ENCODE data around the gene HMGCS1.

Gene HMGCS1

DNA sequence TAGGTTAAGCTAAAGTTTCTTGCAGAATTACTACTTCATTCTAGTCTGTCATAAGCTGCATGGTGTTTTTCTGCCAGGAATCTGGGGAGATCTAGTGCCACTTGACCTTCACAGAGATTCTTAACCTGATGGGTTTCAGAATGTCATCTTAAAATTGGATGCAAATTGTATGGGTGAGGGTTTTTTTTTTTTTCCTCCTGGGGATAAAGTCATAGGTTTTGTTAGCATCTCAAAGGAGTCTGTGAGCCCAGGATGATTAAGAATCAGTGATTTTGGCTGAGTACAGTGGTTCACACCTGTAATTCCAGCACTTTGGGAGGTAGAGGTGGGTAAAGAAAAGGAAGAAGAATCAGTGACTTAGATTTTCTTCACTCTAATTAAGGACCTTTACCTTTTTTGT lies 69.9 kb downstream of the HMGCS1 start:
- Histone ChIP-seq H3K4me2 (ENCODE audit: insufficient read depth, low read length, poor library complexity, severe bottlenecking) (no peak overlapping the region), H3K18ac (ENCODE audit: low read length) (no peak overlapping the region), H2AK5ac (ENCODE audit: low read depth, low read length) (no peak overlapping the region), H2BK5ac (ENCODE audit: low read length) (no peak overlapping the region), H3K9ac (ENCODE audit: low read depth, low read length, poor library complexity) (no peak overlapping the region), H2BK15ac (ENCODE audit: low read length) (no peak overlapping the region), H3K4me1 (ENCODE audit: control insufficient read depth in 2 of 2, insufficient read depth in 1 of 2, low read depth in 1 of 2, low read length in 2 of 2) (peaks cover 0 to 8% of the 10 kb centered on the region in 2 donors), H3K9me3 (replicated peaks in 1 of 2; ENCODE audit: control insufficient read depth in 2 of 2, insufficient read depth in 1 of 2, low read depth in 1 of 2, low read length in 2 of 2) (no peaks in the 10 kb centered on the region), H3K36me3 (replicated peaks in 1 of 2; ENCODE audit: control insufficient read depth in 2 of 2, insufficient read depth in 2 of 2, low read length in 2 of 2) (no peaks in the 10 kb centered on the region), H2BK120ac (ENCODE audit: low read depth, low read length) (no peak overlapping the region), H4K8ac (ENCODE audit: low read depth, low read length) (no peak overlapping the region), H3K27me3 (ENCODE audit: control insufficient read depth in 3 of 3, insufficient read depth in 3 of 3, low read depth in 1 of 3, low read length in 3 of 3) (peaks cover 0 to 25% (median 0%) of the 10 kb centered on the region in 3 experiments), H2BK12ac (ENCODE audit: low read length) (no peak overlapping the region), H2AFZ (ENCODE audit: low read length) (no peak overlapping the region), H3K23ac (ENCODE audit: low read depth, low read length, poor library complexity) (no peak overlapping the region), H3K27ac (replicated peaks; ENCODE audit: low read length) (no peak overlapping the region), H3K79me1 (ENCODE audit: low read depth, low read length) (peaks cover 1% of the 10 kb centered on the region), H3K4ac (ENCODE audit: low read length) (no peak overlapping the region), H3K4me3 (ENCODE audit: low read length in 2 of 2) (no peak overlapping the region), H4K91ac (ENCODE audit: low read depth, low read length, poor library complexity) (no peak overlapping the region), H3K14ac (ENCODE audit: low read length) (no peak overlapping the region)
- DNase-seq (ENCODE audit: low spot score), result no peak

DNA sequence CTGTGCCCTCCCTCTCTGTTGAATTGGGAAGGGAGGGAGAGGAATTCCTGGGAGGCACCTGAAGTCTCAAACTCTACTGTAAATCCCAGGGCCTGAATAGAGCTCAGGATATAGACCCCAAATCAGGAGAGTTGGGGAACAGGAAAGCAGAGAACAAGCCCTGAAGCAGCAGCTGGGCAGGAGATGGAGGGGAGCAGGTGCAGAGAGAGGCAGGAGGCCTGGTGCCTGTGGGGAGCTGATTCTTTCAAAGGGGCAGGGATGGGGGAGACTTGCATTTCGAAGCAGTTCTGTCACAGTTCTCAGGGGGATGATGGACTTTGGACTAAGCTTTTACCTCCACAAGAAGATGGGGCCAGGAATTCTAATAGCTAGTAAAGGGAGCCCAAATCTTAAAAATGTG lies 71.0 kb downstream of the HMGCS1 start:
- Histone ChIP-seq H3K27me3 (ENCODE audit: control insufficient read depth in 3 of 3, insufficient read depth in 3 of 3, low read depth in 1 of 3, low read length in 3 of 3) (peaks cover 0 to 25% (median 0%) of the 10 kb centered on the region in 3 experiments), H3K4me2 (ENCODE audit: insufficient read depth, low read length, poor library complexity, severe bottlenecking) (no peak overlapping the region), H4K91ac (ENCODE audit: low read depth, low read length, poor library complexity) (no peak overlapping the region), H3K27ac (replicated peaks; ENCODE audit: low read length) (no peak overlapping the region), H3K4ac (ENCODE audit: low read length) (no peak overlapping the region), H3K4me3 (ENCODE audit: low read length in 2 of 2) (no peak overlapping the region), H3K23ac (ENCODE audit: low read depth, low read length, poor library complexity) (no peak overlapping the region), H3K79me1 (ENCODE audit: low read depth, low read length) (peaks cover 1% of the 10 kb centered on the region), H2BK12ac (ENCODE audit: low read length) (no peak overlapping the region), H3K4me1 (ENCODE audit: control insufficient read depth in 2 of 2, insufficient read depth in 1 of 2, low read depth in 1 of 2, low read length in 2 of 2) (peaks cover 0 to 8% of the 10 kb centered on the region in 2 donors), H3K14ac (ENCODE audit: low read length) (no peak overlapping the region), H2BK120ac (ENCODE audit: low read depth, low read length) (no peak overlapping the region), H2BK15ac (ENCODE audit: low read length) (no peak overlapping the region), H2AK5ac (ENCODE audit: low read depth, low read length) (no peak overlapping the region), H2BK5ac (ENCODE audit: low read length) (no peak overlapping the region), H3K36me3 (replicated peaks in 1 of 2; ENCODE audit: control insufficient read depth in 2 of 2, insufficient read depth in 2 of 2, low read length in 2 of 2) (no peaks in the 10 kb centered on the region), H3K18ac (ENCODE audit: low read length) (no peak overlapping the region), H4K8ac (ENCODE audit: low read depth, low read length) (no peak overlapping the region), H2AFZ (ENCODE audit: low read length) (no peak overlapping the region), H3K9ac (ENCODE audit: low read depth, low read length, poor library complexity) (no peak overlapping the region), H3K9me3 (replicated peaks in 1 of 2; ENCODE audit: control insufficient read depth in 2 of 2, insufficient read depth in 1 of 2, low read depth in 1 of 2, low read length in 2 of 2) (no peaks in the 10 kb centered on the region)
- no CpG with 5 or more reads among the region's 1 CpG for WGBS, 2 donors (ENCODE audit: extremely low coverage in 2 of 2, insufficient read length in 2 of 2, insufficient replicate concordance in 1 of 2)
- no peak for DNase-seq (ENCODE audit: low spot score)
